Heart right ventricle (tissue), 16 donors: ENCODE measurements around the gene HSDL2. TPM values are rescaled to one million over a fixed set of nuclear protein-coding genes. Genes with fewer than 3 reads are reported as not detected.
"Not testable (repeated sequence)": the region's sequence is repeated elsewhere in the genome, so short reads cannot be mapped to it uniquely, and the experiment has no call there.

ENCODE experiments used
- ATAC-seq, 8 donors: fragments of 200-7000 bp; cut with Tn5 transposase; one replicate each; pipeline ENCODE4 v1.9.1; 2020; ENCODE audit warnings: mild to moderate bottlenecking in 8 of 8, moderate library complexity in 8 of 8, moderate number of reproducible peaks in 1 of 8
- DNase-seq, 2 donors: peaks; one replicate each; pipeline ENCODE4 v3.0.0-alpha.2; 2020
- H3K27ac ChIP-seq, 10 donors: fragments of 200-600 bp; sonication (generic) in 2 of 10; one replicate each; pipeline versions ENCODE4 v1.5.0 to v1.8.0; 2020 to 2022; ENCODE audit warnings: mild to moderate bottlenecking in 3 of 10
- H3K27me3 ChIP-seq, 7 donors: fragments of 200-600 bp; one replicate each; pipeline ENCODE4 v1.8.0; 2021 to 2022; ENCODE audit warnings: mild to moderate bottlenecking in 2 of 7
- H3K36me3 ChIP-seq, 9 donors: fragments of 200-600 bp; sonication (generic) in 1 of 9; one replicate each; pipeline versions ENCODE4 v1.5.0 to v1.8.0; 2020 to 2022; ENCODE audit warnings: mild to moderate bottlenecking in 2 of 9
- H3K4me1 ChIP-seq, 9 donors: fragments of 200-600 bp; sonication (generic) in 1 of 9; one replicate each; pipeline versions ENCODE4 v1.5.0 to v1.8.0; 2020 to 2022; ENCODE audit warnings: mild to moderate bottlenecking in 4 of 9
- H3K4me3 ChIP-seq, 10 donors: fragments of 200-600 bp; sonication (generic) in 2 of 10; one replicate each; pipeline versions ENCODE4 v1.5.0 to v1.8.0; 2020 to 2022; ENCODE audit warnings: mild to moderate bottlenecking in 7 of 10, moderate library complexity in 2 of 10
- H3K9me3 ChIP-seq, 11 donors: fragments of 200-600 bp in 10 of 11; sonication (generic) in 2 of 11; one replicate each; pipeline versions ENCODE4 v1.5.0 to v1.8.0; 2013 to 2022; ENCODE audit warnings: mild to moderate bottlenecking in 2 of 11, control low read depth in 1 of 11, moderate library complexity in 1 of 11
- WGBS, 2 donors: extraction: QIAGEN DNeasy Blood & Tissue Kit; methylation state at CpG; one replicate each; pipeline ENCODE4 v1.1.7; 2013; ENCODE audit warnings: inconsistent platforms in 1 of 2; 5-methylcytosine and 5-hydroxymethylcytosine counted together
- intact Hi-C, 10 donors: fragments of 100-400 bp; cut with DNase I; formaldehyde crosslinking; loops; one replicate each; pipeline versions ENCODE4 v1.11.1 to v1.14.2; 2022
- polyA plus RNA-seq, 2 donors: library from polyadenylated mRNA; stranded (reverse); fragments of 200-250 nt; gene quantifications; one replicate each; pipeline ENCODE4 v1.2.3, GENCODE V29; 2013
- total RNA-seq, 10 donors: library from RNA; stranded (reverse); fragmentation: NEBNext Ultra II Directional in 3 of 10; extraction: Animal tissue kit (Norgen Biotek cat#: 25700) in 3 of 10; gene quantifications; one replicate each; pipeline versions ENCODE4 v1.2.1 to v1.2.4, GENCODE V29; 2021 to 2023
- TF ChIP-seq, protein P1 (sequence below), 9 donors: fragments of 200-600 bp; sonication (generic) in 2 of 9; IDR thresholded peaks; one replicate each; pipeline versions ENCODE4 v1.5.0 to v1.8.0; 2021 to 2022; ENCODE audit warnings: antibody characterized with exemption in 9 of 9, mild to moderate bottlenecking in 5 of 9, moderate library complexity in 1 of 9
- donor health status: Arrhythmogenic right ventricular cardiomyopathy.
- donor health status: ischemic (EF 13 %, LVEDD 7.1; RV severe dilation, severe dysfunction).
- donor health status: healthy with polysubstance abuse.
- donor health status: DM: no; HTN: yes; CAD: no.
- donor health status: DM: no; HTN: no; CAD: no.
- donor health status: ischemic (EF 25% LVEDD 6.9; RV normal size, moderate dysfunction).
- donor health status: ischemic (EF 25% LVEDD 5.7; RV mildly dilated, moderate dysfunction).
- donor health status: healthy.
- donor health status: DM: yes; HTN: yes; CAD: no.
- donor health status: Ischemic cardiomyopathy.
- donor health status: ischemic (EF 35%, LVEDD 5.7; RV mildly dilated, moderate dysfunction).
- donor health status: nonischemic (EF 11% LVEDD 7.7; RV severe dilation, severe dysfunction).
- donor health status: DM: yes; HTN: yes; CAD: no.
- donor health status: PGD.
- donor health status: ischemic (EF 29% LVEDD 5.4; RV normal size, mild dysfunction).
- donor health status: nonischemic (EF 23%, LVEDD 6.1; RV moderate dilation, normal function).

Gene HSDL2
- total and polyA plus RNA-seq, 12 donors = 36.6 to 238 (median 190) TPM

DNA sequence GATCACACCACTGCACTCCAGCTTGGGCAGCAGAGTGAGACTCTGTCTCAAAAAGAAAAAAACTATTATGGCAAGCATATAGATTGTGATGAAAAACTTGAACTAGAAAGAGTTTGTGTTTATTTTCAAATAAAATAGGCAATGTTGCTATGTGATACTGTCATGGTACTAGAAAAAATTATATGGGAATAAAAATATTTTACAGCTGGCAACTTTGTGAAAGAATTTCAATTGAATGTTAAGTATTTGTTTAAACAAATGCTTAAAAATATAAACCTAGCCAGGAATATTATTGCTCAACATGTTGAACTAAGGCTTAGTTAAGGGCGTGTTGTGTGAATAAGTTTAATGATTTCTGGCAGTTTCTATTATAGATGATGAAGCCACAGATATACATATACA, 31.7 kb downstream of the HSDL2 start:
- no peaks in the 10 kb centered on the region for H3K27me3 ChIP-seq
- H3K27ac ChIP-seq = no peak overlapping the region
- WGBS, 2 donors = 96 to 100% methylated on average over 1 of the region's 1 CpG
- H3K4me1 ChIP-seq = peaks cover 0 to 3% (median 0%) of the 10 kb centered on the region in 9 donors
- H3K36me3 ChIP-seq = peaks cover 0 to 100% (median 23%) of the 10 kb centered on the region in 9 donors
- no peak for ATAC-seq
- no peak for DNase-seq
- TF ChIP-seq, protein P1, sequence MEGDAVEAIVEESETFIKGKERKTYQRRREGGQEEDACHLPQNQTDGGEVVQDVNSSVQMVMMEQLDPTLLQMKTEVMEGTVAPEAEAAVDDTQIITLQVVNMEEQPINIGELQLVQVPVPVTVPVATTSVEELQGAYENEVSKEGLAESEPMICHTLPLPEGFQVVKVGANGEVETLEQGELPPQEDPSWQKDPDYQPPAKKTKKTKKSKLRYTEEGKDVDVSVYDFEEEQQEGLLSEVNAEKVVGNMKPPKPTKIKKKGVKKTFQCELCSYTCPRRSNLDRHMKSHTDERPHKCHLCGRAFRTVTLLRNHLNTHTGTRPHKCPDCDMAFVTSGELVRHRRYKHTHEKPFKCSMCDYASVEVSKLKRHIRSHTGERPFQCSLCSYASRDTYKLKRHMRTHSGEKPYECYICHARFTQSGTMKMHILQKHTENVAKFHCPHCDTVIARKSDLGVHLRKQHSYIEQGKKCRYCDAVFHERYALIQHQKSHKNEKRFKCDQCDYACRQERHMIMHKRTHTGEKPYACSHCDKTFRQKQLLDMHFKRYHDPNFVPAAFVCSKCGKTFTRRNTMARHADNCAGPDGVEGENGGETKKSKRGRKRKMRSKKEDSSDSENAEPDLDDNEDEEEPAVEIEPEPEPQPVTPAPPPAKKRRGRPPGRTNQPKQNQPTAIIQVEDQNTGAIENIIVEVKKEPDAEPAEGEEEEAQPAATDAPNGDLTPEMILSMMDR (IDR thresholded peaks at IDR 0.05) = no peak
- no peak overlapping the region for H3K4me3 ChIP-seq
- intact Hi-C loops = loop anchor here in 1 of 10 donors (10.0 kb wide), 1 partner anchor 53 kb away; no protein-coding TSS in a partner anchor
- no peaks in the 10 kb centered on the region for H3K9me3 ChIP-seq

DNA sequence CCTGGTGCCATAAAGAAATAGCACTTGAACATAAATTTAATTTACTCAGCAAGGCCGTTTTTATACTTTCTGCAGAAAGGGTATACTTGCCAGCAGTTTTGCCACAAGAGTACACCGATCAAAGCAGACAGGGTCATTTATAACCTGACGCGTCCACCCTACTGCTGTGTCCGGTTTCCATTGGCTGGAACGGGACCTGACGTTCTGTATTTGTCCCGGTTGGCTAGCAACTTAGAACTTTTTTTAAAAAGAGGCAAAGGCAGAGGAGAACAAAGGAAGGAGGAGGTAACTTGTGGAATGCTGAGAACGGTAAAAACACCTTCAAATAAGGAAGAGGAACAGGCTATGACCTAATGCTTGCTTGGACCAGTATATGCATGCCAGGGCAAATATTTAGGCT, 33.8 kb downstream of the HSDL2 start:
- WGBS, 2 donors = 92 to 93% methylated on average over 8 of the region's 9 CpGs

DNA sequence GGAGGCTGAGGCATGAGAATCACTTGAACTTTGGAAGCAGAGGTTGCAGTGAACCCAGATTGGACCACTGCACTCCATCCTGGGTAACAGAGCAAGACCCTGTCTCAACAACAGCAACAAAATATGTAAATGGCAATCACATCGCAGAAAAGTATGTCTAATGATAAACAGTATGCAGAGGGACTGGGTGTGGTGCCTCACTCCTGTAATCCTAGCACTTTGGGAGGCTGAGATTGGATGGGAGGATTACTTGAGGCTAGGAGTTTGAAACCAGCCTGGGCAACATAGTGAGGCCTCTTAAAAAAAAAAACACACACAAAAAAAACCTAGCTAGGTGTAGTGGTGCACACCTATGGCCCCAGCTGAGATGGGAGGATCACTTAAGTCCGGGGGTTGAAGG, 40.3 kb downstream of the HSDL2 start:
- no peak overlapping the region for H3K27ac ChIP-seq
- no peak for ATAC-seq
- 97 to 98% methylated on average over 2 of the region's 2 CpGs for WGBS, 2 donors
- H3K27me3 ChIP-seq = no peaks in the 10 kb centered on the region
- H3K9me3 ChIP-seq = no peaks in the 10 kb centered on the region
- intact Hi-C loops = no loop called here
- no peaks in the 10 kb centered on the region for H3K4me1 ChIP-seq
- TF ChIP-seq, protein P1 (IDR thresholded peaks at IDR 0.05) = no peak
- peaks cover 0 to 89% (median 36%) of the 10 kb centered on the region in 9 donors for H3K36me3 ChIP-seq
- DNase-seq = no peak
- H3K4me3 ChIP-seq = no peak overlapping the region

More for the DNA sequence above, 33.8 kb downstream of the HSDL2 start:
- H3K9me3 ChIP-seq, H3K4me3 ChIP-seq, ATAC-seq, H3K27me3 ChIP-seq, H3K4me1 ChIP-seq, DNase-seq, H3K27ac ChIP-seq: not testable (repeated sequence)
- peaks cover 0 to 100% (median 11%) of the 10 kb centered on the region in 9 donors for H3K36me3 ChIP-seq
- intact Hi-C loops = loop anchor here in 1 of 10 donors (10.0 kb wide), 1 partner anchor 51 kb away; no protein-coding TSS in a partner anchor

DNA sequence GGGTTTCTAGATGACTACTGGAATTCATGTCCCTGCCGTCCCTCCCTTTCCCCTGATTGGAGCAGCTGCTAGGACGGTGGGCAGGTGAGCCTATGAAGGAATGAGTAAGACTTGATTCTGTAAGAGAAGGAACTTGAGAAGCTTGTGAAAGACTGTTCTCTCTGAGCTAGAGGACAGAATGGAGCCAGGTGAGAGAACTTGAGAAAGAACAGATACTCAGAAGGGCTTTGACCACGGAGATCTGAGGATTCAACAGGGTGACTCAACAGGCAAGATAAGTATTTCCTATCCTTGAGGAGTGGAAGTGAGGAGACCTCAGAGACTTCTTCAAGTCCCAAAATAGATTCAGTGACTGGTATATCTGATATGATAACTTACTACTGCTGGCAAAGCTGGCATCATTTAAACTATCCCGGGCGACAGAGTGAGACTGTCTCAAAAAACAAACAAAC, 41.9 kb downstream of the HSDL2 start:
- H3K36me3 ChIP-seq = peaks cover 0 to 87% (median 37%) of the 10 kb centered on the region in 9 donors
- H3K27me3 ChIP-seq = no peaks in the 10 kb centered on the region
- TF ChIP-seq, protein P1 (IDR thresholded peaks at IDR 0.05) = no peak
- ATAC-seq (no peak), DNase-seq (no peak)
- no peaks in the 10 kb centered on the region for H3K4me1 ChIP-seq
- 69 to 72% methylated on average over 5 of the region's 5 CpGs for WGBS, 2 donors
- H3K27ac ChIP-seq = no peak overlapping the region
- H3K9me3 ChIP-seq = no peaks in the 10 kb centered on the region
- intact Hi-C loops = no loop called here
- H3K4me3 ChIP-seq = no peak overlapping the region

DNA sequence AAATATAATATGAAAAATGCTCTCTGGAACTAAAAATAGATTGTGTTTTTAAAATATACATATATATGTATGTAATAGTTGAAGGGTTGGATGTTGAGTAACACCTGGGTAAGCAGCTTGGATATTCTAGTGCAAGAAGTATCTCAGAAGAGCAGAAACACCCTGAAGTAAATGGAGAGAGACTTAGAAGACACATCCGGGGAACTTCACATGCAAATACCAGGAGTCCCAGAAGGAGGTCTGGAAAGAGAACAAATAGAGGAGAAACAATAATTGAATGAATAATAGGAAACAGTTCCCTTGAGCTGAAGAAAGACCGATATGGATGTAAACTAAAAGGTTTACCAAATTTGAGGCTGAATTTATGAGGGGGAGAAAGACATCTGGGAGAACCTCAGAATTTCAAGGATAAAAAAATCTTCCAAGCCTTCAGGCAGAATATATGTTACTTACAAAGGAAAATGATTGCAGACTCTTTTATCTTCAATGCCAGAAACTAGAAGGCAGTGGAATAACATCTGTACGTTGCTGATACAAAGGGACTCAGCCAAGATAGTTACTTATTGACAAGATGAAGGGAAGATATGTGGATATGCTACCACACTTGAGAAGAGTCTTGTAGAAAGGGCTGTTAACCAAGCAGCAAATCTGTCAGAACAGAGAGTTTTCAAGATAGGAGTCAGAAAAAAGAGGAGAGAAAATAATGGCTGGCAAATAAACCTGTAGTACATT, 42.7 kb downstream of the HSDL2 start:
- no peaks in the 10 kb centered on the region for H3K27me3 ChIP-seq
- WGBS, 2 donors = 78 to 82% methylated on average over 3 of the region's 3 CpGs
- DNase-seq = no peak
- TF ChIP-seq, protein P1 (IDR thresholded peaks at IDR 0.05) = no peak
- no peak overlapping the region for H3K4me3 ChIP-seq
- no peaks in the 10 kb centered on the region for H3K9me3 ChIP-seq
- peaks cover 0 to 79% (median 29%) of the 10 kb centered on the region in 9 donors for H3K36me3 ChIP-seq
- intact Hi-C loops = no loop called here
- H3K4me1 ChIP-seq = no peaks in the 10 kb centered on the region
- ATAC-seq = no peak
- H3K27ac ChIP-seq = no peak overlapping the region
